ENCODE results near the gene SPSB1.

- TF ChIP-seq EZH2 (IDR thresholded peaks at IDR 0.05; ENCODE audit: low read length): no peak
- no peak for TF ChIP-seq CTCF (optimal IDR thresholded peaks at IDR 0.05 in 1 of 3, IDR thresholded peaks at IDR 0.05 in 1 of 3, conservative IDR thresholded peaks at IDR 0.05 in 1 of 3; ENCODE audit: extremely low read depth in 1 of 3, insufficient read depth in 2 of 3, low read length in 3 of 3)
These were observed 39.7 kb upstream of the SPSB1 start for GRCh38 chr1:9253004-9253403.

Data from keratinocyte (primary cell).